C4-2B (cell line): Measurements from ENCODE around the gene S100A10.

Source experiments
- CTCF ChIP-seq: fragments of 450-650 bp; conservative IDR thresholded peaks from 2 replicates; pipeline ENCODE4 v1.5.1; 2017; ENCODE audit warnings: mild to moderate bottlenecking
- ZFX ChIP-seq: fragments of 450-650 bp; IDR thresholded peaks from 2 replicates; pipeline ENCODE4 v1.6.1; 2017

GRCh38 chr1:151947140-151947539 lies 46.5 kb downstream of the S100A10 start:
- TF ChIP-seq CTCF (no peak), ZFX (no peak)
